HepG2 (cell line): ENCODE data around the gene NRL. TPM values are rescaled to one million over a fixed set of nuclear protein-coding genes. Genes with fewer than 3 reads are reported as not detected.
A peak's percentile ranks its signal among the peaks of the same experiment; 100 is the strongest.

Experiments used
- ATAC-seq: fragments of 200-7000 bp; cut with Tn5 transposase; 3 replicates; pipeline ENCODE4 v1.9.1; 2020; ENCODE audit warnings: mild to moderate bottlenecking, moderate library complexity
- BruUV-seq: library from RNA; stranded (reverse); fragments of 400-500 nt; replicated peaks from 2 replicates; lab custom pipeline; 2021; lab: Mats Ljungman, UMichigan
- CTCF ChIA-PET: fragments of 300-600 bp; formaldehyde crosslinking; extraction: SDS; loops from one replicate; lab custom pipeline; 2021; ENCODE audit warnings: low total read pairs, inconsistent platforms, low intra/inter-chr PET ratio; lab: Yijun Ruan, JAX
- POLR2A ChIA-PET: fragments of 350-600 bp; sonication (Branson Sonifier 250); formaldehyde crosslinking; loops from one replicate; lab custom pipeline; 2020; ENCODE audit warnings: antibody characterized with exemption, inconsistent platforms; lab: Yijun Ruan, JAX
- DNase-seq: peaks from one replicate; pipeline ENCODE4 v3.0.0-alpha.2; 2015; ENCODE audit warnings: low spot score
- FAIRE-seq: peaks from 3 replicates; lab custom pipeline; 2011; peaks lifted over from hg19 to GRCh38; lab: Jason Lieb, UNC
- H2AFZ ChIP-seq: one replicate; pipeline ENCODE4 v1.6.1; 2011; ENCODE audit warnings: low read length, inconsistent platforms
- H3K27ac ChIP-seq: fragments of 300-600 bp; 3 replicates; pipeline ENCODE4 v1.8.0; 2011; ENCODE audit warnings: mixed run types, mild to moderate bottlenecking, mixed read lengths, low read length, inconsistent platforms; ENCODE audit not compliant: insufficient read depth; ENCODE audit errors: extremely low read length
- H3K27me3 ChIP-seq, 2 experiments: fragments of 200-600 bp in 1 of 2; 2 replicates in 1 of 2; 3 replicates in 1 of 2; pipeline versions ENCODE4 v1.6.0 to v1.8.0; 2011; ENCODE audit warnings: low read length in 2 of 2, mild to moderate bottlenecking in 2 of 2, moderate library complexity in 2 of 2, inconsistent platforms in 1 of 2; ENCODE audit not compliant: insufficient read depth in 2 of 2, control insufficient read depth in 1 of 2
- H3K36me3 ChIP-seq, 2 experiments: fragments of 200-600 bp in 1 of 2; replicated peaks in 1 of 2; 2 replicates in 1 of 2; 3 replicates in 1 of 2; pipeline versions ENCODE4 v1.5.1 to v1.8.0; 2011; ENCODE audit warnings: low read length in 2 of 2, inconsistent platforms in 1 of 2; ENCODE audit not compliant: insufficient read depth in 2 of 2, control insufficient read depth in 1 of 2
- H3K4me1 ChIP-seq: 2 replicates; pipeline ENCODE4 v1.5.1; 2012; ENCODE audit warnings: low read length, inconsistent platforms; ENCODE audit not compliant: insufficient read depth
- H3K4me2 ChIP-seq: 2 replicates; pipeline ENCODE4 v1.6.0; 2011; ENCODE audit warnings: low read depth, low read length, inconsistent platforms
- H3K4me3 ChIP-seq, 3 experiments: fragments of 200-600 bp in 1 of 3; sonication (generic), shearing (Covaris generic) in 1 of 3; replicated peaks in 1 of 3; 2 replicates each; pipeline ENCODE4 v1.5.1; 2011 to 2016; ENCODE audit warnings: low read length in 3 of 3, inconsistent platforms in 2 of 3, low read depth in 2 of 3, mild to moderate bottlenecking in 2 of 3, control low read depth in 1 of 3, mixed read lengths in 1 of 3; ENCODE audit not compliant: insufficient read depth in 1 of 3
- H3K79me2 ChIP-seq: one replicate; pipeline ENCODE4 v1.6.1; 2011; ENCODE audit warnings: low read length, inconsistent platforms; ENCODE audit not compliant: insufficient read depth
- H3K9ac ChIP-seq: 2 replicates; pipeline ENCODE4 v1.6.0; 2011; ENCODE audit warnings: mild to moderate bottlenecking, low read depth, low read length, inconsistent platforms; ENCODE audit not compliant: insufficient read depth
- H3K9me3 ChIP-seq: 2 replicates; pipeline ENCODE4 v1.5.1; 2012; ENCODE audit warnings: mild to moderate bottlenecking, low read length
- H4K20me1 ChIP-seq: 2 replicates; pipeline ENCODE4 v1.6.0; 2011; ENCODE audit warnings: inconsistent platforms, mild to moderate bottlenecking, low read length, moderate library complexity; ENCODE audit not compliant: insufficient read depth
- ADNP ChIP-seq: sonication (generic); formaldehyde crosslinking; IDR thresholded peaks from 2 replicates; pipeline ENCODE4 v1.4.0; 2020; ENCODE audit warnings: missing genetic modification reagents
- ATF4 ChIP-seq, 2 experiments: fragments of 450-650 bp in 1 of 2; sonication (generic) in 1 of 2; formaldehyde crosslinking; IDR thresholded peaks; 2 replicates each; pipeline versions ENCODE4 v1.5.0 to v1.8.0; 2020 to 2022; ENCODE audit warnings: mild to moderate bottlenecking in 1 of 2, missing genetic modification reagents in 1 of 2
- ETV5 ChIP-seq: IDR thresholded peaks from 2 replicates; pipeline ENCODE4 v1.6.1; 2018; ENCODE audit warnings: missing biosample characterization, missing genetic modification reagents, inconsistent platforms, borderline replicate concordance
- FOSL2 ChIP-seq: sonication (generic); formaldehyde crosslinking; IDR thresholded peaks from 2 replicates; pipeline ENCODE4 v1.4.0; 2020; ENCODE audit warnings: missing genetic modification reagents
- GTF3A ChIP-seq: sonication (generic); formaldehyde crosslinking; conservative IDR thresholded peaks from 2 replicates; pipeline ENCODE4 v1.4.0; 2020; ENCODE audit warnings: mild to moderate bottlenecking, missing genetic modification reagents
- HIC2 ChIP-seq: sonication (generic); formaldehyde crosslinking; IDR thresholded peaks from 2 replicates; pipeline ENCODE4 v1.9.0; 2022; ENCODE audit warnings: low read depth, missing genetic modification reagents
- HNF4A ChIP-seq: sonication (generic); formaldehyde crosslinking; IDR thresholded peaks from 2 replicates; pipeline ENCODE4 v1.4.0; 2020; ENCODE audit warnings: missing genetic modification reagents
- ISL2 ChIP-seq: sonication (generic); formaldehyde crosslinking; IDR thresholded peaks from 2 replicates; pipeline ENCODE4 v1.5.0; 2020; ENCODE audit warnings: missing genetic modification reagents
- KLF11 ChIP-seq: IDR thresholded peaks from 2 replicates; pipeline ENCODE4 v1.6.1; 2016; ENCODE audit warnings: missing compliant biosample characterization
- MBD4 ChIP-seq: IDR thresholded peaks from 2 replicates; pipeline ENCODE4 v1.6.1; 2012; ENCODE audit warnings: low read length, inconsistent platforms, borderline replicate concordance
- RBAK ChIP-seq: sonication (generic); formaldehyde crosslinking; IDR thresholded peaks from 2 replicates; pipeline ENCODE4 v1.5.1; 2020; ENCODE audit warnings: mild to moderate bottlenecking, missing genetic modification reagents
- RFXAP ChIP-seq: sonication (generic); formaldehyde crosslinking; IDR thresholded peaks from 2 replicates; pipeline ENCODE4 v1.4.0; 2020; ENCODE audit warnings: missing genetic modification reagents, borderline replicate concordance
- TP53 ChIP-seq: sonication (generic); formaldehyde crosslinking; conservative IDR thresholded peaks from 2 replicates; pipeline ENCODE4 v1.4.0; 2020; ENCODE audit warnings: missing genetic modification reagents
- ZBTB21 ChIP-seq: sonication (generic); formaldehyde crosslinking; IDR thresholded peaks from 2 replicates; pipeline ENCODE4 v1.4.0; 2020; ENCODE audit warnings: missing genetic modification reagents
- ZMYM4 ChIP-seq: sonication (generic); formaldehyde crosslinking; IDR thresholded peaks from 2 replicates; pipeline ENCODE4 v1.8.1; 2023; ENCODE audit warnings: mild to moderate bottlenecking, missing genetic modification reagents
- ZNF569 ChIP-seq: sonication (generic); formaldehyde crosslinking; IDR thresholded peaks from 2 replicates; pipeline ENCODE4 v1.5.0; 2020; ENCODE audit warnings: mild to moderate bottlenecking, missing genetic modification reagents, moderate library complexity, borderline replicate concordance
- ZNF605 ChIP-seq: sonication (generic); formaldehyde crosslinking; IDR thresholded peaks from 2 replicates; pipeline ENCODE4 v1.8.0; 2022; ENCODE audit warnings: mild to moderate bottlenecking, missing genetic modification reagents
- ZNF788 ChIP-seq: sonication (generic); formaldehyde crosslinking; IDR thresholded peaks from 2 replicates; pipeline ENCODE4 v1.5.0; 2020; ENCODE audit warnings: mild to moderate bottlenecking, missing genetic modification reagents, borderline replicate concordance
- ZSCAN31 ChIP-seq: sonication (generic); formaldehyde crosslinking; IDR thresholded peaks from 2 replicates; pipeline ENCODE4 v1.5.0; 2020; ENCODE audit warnings: low read depth, mild to moderate bottlenecking, missing genetic modification reagents
- WGBS: methylation state at CpG from one replicate; pipeline ENCODE4 v1.1.6; 2017; ENCODE audit warnings: low lambda C conversion rate; 5-methylcytosine and 5-hydroxymethylcytosine counted together
- in situ Hi-C: cut with HindIII; loops from 2 replicates; pipeline ENCODE4 v1.10.0; 2017; ENCODE audit warnings: low pct_unique_long_range_greater_than_20kb; ENCODE audit not compliant: extremely low pct_ligation_motif_present
- intact Hi-C: fragments of 100-400 bp; cut with micrococcal nuclease; formaldehyde crosslinking; loops from one replicate; pipeline ENCODE4 v1.10.0; 2022; ENCODE audit not compliant: unreplicated experiment
- polyA plus RNA-seq, 8 experiments: library from polyadenylated mRNA; depleted of rRNA in 3 of 8; stranded (reverse) in 7 of 8; unstranded in 1 of 8; fragments of >200 nt; fragmentation: Illumina TruSeq in 4 of 8; extraction: Trizol in 4 of 8; gene quantifications; 2 replicates each; pipeline versions ENCODE4 v1.2.1 to v1.2.3, GENCODE V29; 2011 to 2016; ENCODE audit warnings: low read depth in 4 of 8, missing spikeins in 1 of 8, mixed read lengths in 1 of 8; ENCODE audit not compliant: insufficient read depth in 1 of 8
- total RNA-seq, 5 experiments: library from RNA; depleted of rRNA; stranded (reverse); fragments of >200 nt; fragmentation: Illumina TruSeq; extraction: Trizol; gene quantifications; 2 replicates each; pipeline ENCODE4 v1.2.3, GENCODE V29; 2016; ENCODE audit warnings: low read depth in 1 of 5

NRL gene
- total and polyA plus RNA-seq, 2 of the 13 experiments (the other 11 are each of a cell fraction or from before 2014, with no cell fraction given) = 2.5 to 4.7 TPM

GRCh38 chr14:24093901-24094840, 20.6 kb downstream of the NRL start, which contains the start of gene PCK2:
Gene PCK2 (plus strand): TSS chr14:24094311. CDS start chr14:24094406, 95 bp downstream.
- TSS peak; percentile 63 for BruUV-seq
- DNase-seq (peak; percentile 99), FAIRE-seq (peak; percentile 62), ATAC-seq (peak; percentile 86)
- peak within 1 kb of the TSS; percentile 99 for H3K9ac ChIP-seq
- peak within 1 kb of the TSS; percentile 87 for H3K27ac ChIP-seq
- peaks cover 19 to 23% of the 10 kb centered on the region in 2 experiments for H3K36me3 ChIP-seq
- H3K4me2 ChIP-seq = peak within 1 kb of the TSS; percentile 99
- intact Hi-C loops (loop anchor here (1.0 to 5.0 kb wide), 4 partner anchors 67 to 482 kb away; partner anchors contain the start of gene IRF9), in situ Hi-C loops (loop anchor here (5.0 kb wide), 2 partner anchors 37 to 82 kb away; no protein-coding TSS in a partner anchor)
- CTCF ChIA-PET = interaction anchor here (1.1 to 3.3 kb wide), 4 partner anchors 15 to 80 kb away, joined by 3 to 15 read pairs (median 8); no protein-coding TSS in a partner anchor
- H3K27me3 ChIP-seq = peaks cover 0 to 6% of the 10 kb centered on the region in 2 experiments; a peak in 1 of 5 replicates
- 0 out of 2 replicates have a peak, but pooled peaks cover 4% of the 10 kb centered on the region for H4K20me1 ChIP-seq
- H3K4me1 ChIP-seq = peaks cover 62% of the 10 kb centered on the region
- no peaks in the 10 kb centered on the region for H3K9me3 ChIP-seq
- H3K79me2 ChIP-seq = peaks cover 28% of the 10 kb centered on the region
- POLR2A ChIA-PET = interaction anchor here (0.6 to 14.4 kb wide), 90 partner anchors 9 to 1505 kb away, joined by 3 to 627 read pairs (median 6); partner anchors contain the start of genes ACIN1, AJUBA, BCL2L2 and C14orf119
- H3K4me3 ChIP-seq = peak within 1 kb of the TSS; percentile 86 to 98 (median 97)
- WGBS = under 1% methylated on average over 68 of the region's 68 CpGs
- H2AFZ ChIP-seq = peak within 1 kb of the TSS; percentile 21
- TF ChIP-seq HIC2 (CRISPR knock-in tag) (peak; percentile 98; the same call in 1 of the 2 replicates), ZSCAN31 (CRISPR knock-in tag) (peak; percentile 79; the same call in 1 of the 2 replicates), ADNP (peak; percentile 57), KLF11 (CRISPR knock-in tag) (peak; percentile 98), MBD4 (no peak), TP53 (peak; percentile 91; the same call in 1 of the 2 replicates), ZNF788 (CRISPR knock-in tag) (peak; percentile 97; the same call in 1 of the 2 replicates), ETV5 (CRISPR knock-in tag) (peak; percentile 69), ZBTB21 (CRISPR knock-in tag) (no peak; the same call in 1 of the 2 replicates), RFXAP (CRISPR knock-in tag) (peak; percentile 91; the same call in 1 of the 2 replicates), HNF4A (CRISPR knock-in tag) (peak; percentile 90), RBAK (CRISPR knock-in tag) (0 out of 2 replicates have a peak, but pooled peaks have one; percentile 16), FOSL2 (CRISPR knock-in tag) (peak; percentile 55), ZNF605 (CRISPR knock-in tag) (peak; percentile 100), GTF3A (CRISPR knock-in tag) (no peak), ZNF569 (CRISPR knock-in tag) (peak; percentile 78; the same call in 1 of the 2 replicates), ISL2 (peak; percentile 92), ATF4 (CRISPR knock-in tag; IDR thresholded peaks at IDR 0.05) (peak in 1 of 2 experiments; percentile 82; a peak in 1 of 4 replicates), ZMYM4 (no peak)
